PFSK-1 (cell line): ENCODE results near the gene ZNRF2.

Experiments used
- FOXP2 ChIP-seq: optimal IDR thresholded peaks from 2 replicates; pipeline ENCODE3; 2011; ENCODE audit warnings: borderline replicate concordance, control low read depth, inconsistent platforms; ENCODE audit not compliant: insufficient read depth; ENCODE audit errors: extremely low read length, extremely low read depth
- POLR2AphosphoS5 ChIP-seq: IDR thresholded peaks from 2 replicates; pipeline ENCODE4 v1.6.1; 2012; ENCODE audit warnings: low read depth, mild to moderate bottlenecking, control low read depth, low read length, moderate library complexity
- TAF1 ChIP-seq: IDR thresholded peaks from 2 replicates; pipeline ENCODE4 v1.6.1; 2012; ENCODE audit warnings: low read length, control low read depth, borderline replicate concordance; ENCODE audit not compliant: insufficient read depth
- TF ChIP-seq, protein P1 (sequence below), 2 experiments: IDR thresholded peaks; 2 replicates each; pipeline versions ENCODE4 v1.6.1 to v1.8.0; 2011 to 2012; ENCODE audit warnings: low read depth in 2 of 2, low read length in 2 of 2, control low read depth in 1 of 2, inconsistent platforms in 1 of 2, mild to moderate bottlenecking in 1 of 2, moderate library complexity in 1 of 2; ENCODE audit not compliant: insufficient read depth in 1 of 2

DNA sequence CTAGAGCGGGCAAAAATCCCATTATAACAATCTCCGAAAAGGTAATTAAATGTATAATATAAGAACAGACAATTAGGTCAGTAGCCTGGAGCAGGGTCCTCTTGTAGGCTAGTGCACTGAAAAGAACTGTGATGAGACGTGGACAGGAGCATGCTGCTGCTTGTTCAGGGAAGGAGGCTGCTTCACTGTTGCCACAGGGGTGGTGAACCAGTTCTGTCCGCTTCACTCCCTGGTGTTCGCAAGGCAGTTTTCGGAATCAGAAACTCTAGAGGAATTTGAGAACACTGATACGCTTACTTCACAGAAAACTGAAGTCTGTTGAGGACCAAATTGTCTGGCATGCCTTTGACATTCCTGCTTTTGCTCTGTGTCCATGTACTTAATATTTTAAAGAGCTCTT lies 17.4 kb downstream of the ZNRF2 start:
- TF ChIP-seq TAF1 = no peak
- TF ChIP-seq, protein P1, sequence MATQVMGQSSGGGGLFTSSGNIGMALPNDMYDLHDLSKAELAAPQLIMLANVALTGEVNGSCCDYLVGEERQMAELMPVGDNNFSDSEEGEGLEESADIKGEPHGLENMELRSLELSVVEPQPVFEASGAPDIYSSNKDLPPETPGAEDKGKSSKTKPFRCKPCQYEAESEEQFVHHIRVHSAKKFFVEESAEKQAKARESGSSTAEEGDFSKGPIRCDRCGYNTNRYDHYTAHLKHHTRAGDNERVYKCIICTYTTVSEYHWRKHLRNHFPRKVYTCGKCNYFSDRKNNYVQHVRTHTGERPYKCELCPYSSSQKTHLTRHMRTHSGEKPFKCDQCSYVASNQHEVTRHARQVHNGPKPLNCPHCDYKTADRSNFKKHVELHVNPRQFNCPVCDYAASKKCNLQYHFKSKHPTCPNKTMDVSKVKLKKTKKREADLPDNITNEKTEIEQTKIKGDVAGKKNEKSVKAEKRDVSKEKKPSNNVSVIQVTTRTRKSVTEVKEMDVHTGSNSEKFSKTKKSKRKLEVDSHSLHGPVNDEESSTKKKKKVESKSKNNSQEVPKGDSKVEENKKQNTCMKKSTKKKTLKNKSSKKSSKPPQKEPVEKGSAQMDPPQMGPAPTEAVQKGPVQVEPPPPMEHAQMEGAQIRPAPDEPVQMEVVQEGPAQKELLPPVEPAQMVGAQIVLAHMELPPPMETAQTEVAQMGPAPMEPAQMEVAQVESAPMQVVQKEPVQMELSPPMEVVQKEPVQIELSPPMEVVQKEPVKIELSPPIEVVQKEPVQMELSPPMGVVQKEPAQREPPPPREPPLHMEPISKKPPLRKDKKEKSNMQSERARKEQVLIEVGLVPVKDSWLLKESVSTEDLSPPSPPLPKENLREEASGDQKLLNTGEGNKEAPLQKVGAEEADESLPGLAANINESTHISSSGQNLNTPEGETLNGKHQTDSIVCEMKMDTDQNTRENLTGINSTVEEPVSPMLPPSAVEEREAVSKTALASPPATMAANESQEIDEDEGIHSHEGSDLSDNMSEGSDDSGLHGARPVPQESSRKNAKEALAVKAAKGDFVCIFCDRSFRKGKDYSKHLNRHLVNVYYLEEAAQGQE (IDR thresholded peaks at IDR 0.05; ENCODE audit: insufficient read depth in 1 of 2, low read depth in 2 of 2, low read length in 2 of 2) = no peak
- no peak for TF ChIP-seq POLR2AphosphoS5
- no peak for TF ChIP-seq FOXP2
